Measurements from ENCODE around the gene LHFPL6.

DNA sequence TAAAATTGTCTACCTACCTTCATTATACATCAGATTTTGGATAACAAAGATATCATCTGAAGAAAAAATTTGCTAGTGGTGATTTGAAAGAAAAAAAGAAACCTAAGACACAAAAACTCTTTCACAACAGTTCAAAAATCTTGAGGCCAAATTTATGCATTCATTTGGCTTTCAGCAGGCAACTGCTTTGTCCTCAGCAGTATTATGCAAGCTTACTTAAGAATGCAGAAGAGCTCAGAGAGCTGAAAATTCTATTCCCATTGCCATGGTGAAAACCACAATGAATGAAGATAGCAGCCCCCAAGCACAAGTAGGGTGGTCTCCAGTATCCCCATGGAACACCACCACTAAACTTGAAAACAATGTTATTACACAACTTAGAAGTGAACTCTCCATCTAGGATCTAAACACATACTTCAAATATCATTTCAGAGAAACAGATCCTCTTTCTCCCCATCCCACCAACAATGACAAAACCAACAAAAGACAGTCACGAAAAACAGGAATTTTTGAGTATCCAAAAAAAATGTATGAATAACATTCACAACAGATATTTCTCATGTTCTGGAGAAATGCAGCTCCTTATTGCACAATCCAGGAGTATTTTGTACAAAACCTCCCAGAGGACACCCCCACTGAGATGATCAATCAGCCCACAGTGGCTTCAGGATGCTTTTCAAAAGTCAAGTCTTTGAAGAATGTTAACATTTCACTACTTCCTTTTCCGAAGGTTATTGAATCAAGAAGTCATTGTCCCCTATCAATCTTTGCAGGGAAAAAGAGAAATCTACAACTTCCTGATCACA lies 192.7 kb downstream of the LHFPL6 start:
- no peak for TF ChIP-seq CTCF (IDR thresholded peaks at IDR 0.05)
- no peak for TF ChIP-seq POLR2A (IDR thresholded peaks at IDR 0.05)

All from vagina (tissue), 2 donors.